AG10803 (cell line): ENCODE measurements around the gene TUBB1.

Source experiments
- DNase-seq: peaks from one replicate; pipeline ENCODE4 v3.0.0; 2010; ENCODE audit warnings: low read depth
- H3K4me3 ChIP-seq: 2 replicates; pipeline ENCODE4 v1.5.1; 2011; ENCODE audit warnings: mild to moderate bottlenecking, low read length, control low read depth
- TF ChIP-seq, protein P1 (sequence below): conservative IDR thresholded peaks from 2 replicates; pipeline ENCODE4 v1.5.1; 2011; ENCODE audit warnings: mild to moderate bottlenecking, low read length, control low read depth, inconsistent platforms

The TUBB1 gene

DNA sequence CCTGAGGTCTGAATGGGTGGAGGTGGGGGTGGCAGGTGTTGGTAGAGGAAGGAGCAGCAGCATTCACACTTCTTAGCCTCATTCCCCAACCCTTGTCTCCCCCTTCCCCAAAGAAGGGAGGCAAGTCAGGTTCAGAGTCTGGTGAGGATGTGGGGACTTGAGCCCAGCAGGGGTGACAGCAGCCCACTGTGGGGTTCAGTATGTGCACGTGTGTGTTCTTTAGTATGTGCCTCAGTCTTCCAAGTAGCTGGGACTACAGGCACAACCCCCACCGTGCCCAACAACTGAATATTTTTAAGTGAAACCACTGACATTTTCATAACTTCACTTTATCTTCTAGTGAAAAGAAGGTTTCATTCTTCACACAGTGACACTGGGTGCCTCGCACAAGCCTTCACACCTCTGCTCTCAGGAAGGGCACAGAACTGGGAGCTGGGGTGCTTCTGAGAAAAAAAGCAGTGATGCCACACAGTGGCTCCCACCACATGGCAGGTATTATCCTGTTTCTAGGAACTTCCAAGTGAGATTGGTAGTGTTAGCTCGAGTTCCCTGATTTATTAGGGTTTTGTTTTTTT lies 56.8 kb downstream of the TUBB1 start:
- no peak overlapping the region for H3K4me3 ChIP-seq
- TF ChIP-seq, protein P1, sequence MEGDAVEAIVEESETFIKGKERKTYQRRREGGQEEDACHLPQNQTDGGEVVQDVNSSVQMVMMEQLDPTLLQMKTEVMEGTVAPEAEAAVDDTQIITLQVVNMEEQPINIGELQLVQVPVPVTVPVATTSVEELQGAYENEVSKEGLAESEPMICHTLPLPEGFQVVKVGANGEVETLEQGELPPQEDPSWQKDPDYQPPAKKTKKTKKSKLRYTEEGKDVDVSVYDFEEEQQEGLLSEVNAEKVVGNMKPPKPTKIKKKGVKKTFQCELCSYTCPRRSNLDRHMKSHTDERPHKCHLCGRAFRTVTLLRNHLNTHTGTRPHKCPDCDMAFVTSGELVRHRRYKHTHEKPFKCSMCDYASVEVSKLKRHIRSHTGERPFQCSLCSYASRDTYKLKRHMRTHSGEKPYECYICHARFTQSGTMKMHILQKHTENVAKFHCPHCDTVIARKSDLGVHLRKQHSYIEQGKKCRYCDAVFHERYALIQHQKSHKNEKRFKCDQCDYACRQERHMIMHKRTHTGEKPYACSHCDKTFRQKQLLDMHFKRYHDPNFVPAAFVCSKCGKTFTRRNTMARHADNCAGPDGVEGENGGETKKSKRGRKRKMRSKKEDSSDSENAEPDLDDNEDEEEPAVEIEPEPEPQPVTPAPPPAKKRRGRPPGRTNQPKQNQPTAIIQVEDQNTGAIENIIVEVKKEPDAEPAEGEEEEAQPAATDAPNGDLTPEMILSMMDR: no peak
- no peak for DNase-seq
